HG02938 (cell line): ENCODE measurements around the gene ALG3.
"Not testable (repeated sequence)": the region's sequence is repeated elsewhere in the genome, so short reads cannot be mapped to it uniquely, and the experiment has no call there.

Source experiments
- ATAC-seq: cut with Tn5 transposase; IDR thresholded peaks from one replicate; pipeline ENCODE4 v1.9.1; 2021; ENCODE audit warnings: mild to moderate bottlenecking, moderate library complexity; ENCODE audit not compliant: unreplicated experiment

The ALG3 gene

DNA sequence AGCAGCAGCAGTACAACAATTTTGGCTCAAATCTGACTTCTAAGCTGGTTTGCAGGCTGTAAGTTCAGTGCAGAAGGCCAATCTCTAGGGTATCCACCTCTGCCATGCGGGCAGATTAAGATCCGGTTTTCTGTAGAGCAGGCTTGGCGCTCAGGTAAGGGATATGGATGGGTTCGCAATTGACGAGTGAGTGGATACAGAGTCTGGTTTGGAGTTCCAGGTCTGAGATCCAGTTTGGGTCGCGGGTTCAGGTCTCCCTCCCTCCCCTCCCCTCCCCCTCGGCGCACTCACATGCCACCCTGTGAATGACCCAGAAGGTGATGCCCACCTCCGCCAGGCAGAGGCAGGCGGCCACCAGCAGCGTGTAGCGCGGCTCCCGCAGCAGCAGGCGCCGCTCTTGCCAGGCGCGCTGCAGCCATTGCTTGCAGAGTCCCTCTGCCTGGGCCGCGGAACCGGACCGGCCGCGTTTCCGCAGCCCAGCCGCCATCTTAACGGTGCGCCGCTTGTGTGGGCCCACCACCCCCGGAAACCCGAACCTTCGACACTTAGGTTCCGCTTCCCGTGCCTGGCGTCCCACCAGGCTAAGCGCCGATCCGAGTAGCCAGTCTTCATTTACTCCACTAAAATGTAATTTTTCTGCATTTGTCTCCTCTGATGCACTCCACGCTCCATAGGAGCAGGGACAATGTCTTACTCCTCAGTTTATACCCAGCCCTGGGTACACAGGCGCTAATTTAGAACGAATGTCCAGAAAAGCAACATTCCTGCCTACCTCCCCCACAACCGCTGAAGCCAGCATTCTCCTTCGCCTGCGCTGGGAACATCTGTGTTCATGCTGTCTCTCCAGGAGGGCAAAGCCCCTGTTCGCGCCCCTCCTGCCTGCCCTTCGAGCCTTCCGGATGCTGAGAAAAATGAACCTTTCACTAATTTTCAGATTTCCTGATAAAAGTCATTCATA, at the start of gene ALG3:
TSS of gene ALG3 (minus strand) at position 509 of the 958 bp plus-strand sequence. CDS start at position 487, 22 bp downstream.
- peak; percentile 36 for ATAC-seq

DNA sequence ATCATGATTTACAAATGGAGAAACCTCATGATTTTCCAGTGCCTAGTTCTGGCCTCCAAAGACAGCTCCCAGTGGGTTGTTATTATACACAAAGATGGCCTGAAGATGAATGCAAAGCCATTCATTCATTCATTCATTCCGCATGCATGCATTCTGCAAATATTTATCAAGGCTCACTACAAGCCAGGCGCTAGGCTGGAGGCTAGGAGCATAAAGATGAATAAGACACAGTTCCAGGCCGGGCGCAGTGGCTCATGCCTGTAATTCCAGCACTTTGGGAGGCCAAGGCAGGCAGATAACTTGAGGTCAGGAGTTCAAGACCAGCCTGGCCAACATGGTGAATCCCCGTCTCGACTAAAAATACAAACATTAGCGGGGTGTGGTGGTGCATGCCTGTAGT, 47.9 kb upstream of the ALG3 start:
- no peak for ATAC-seq

DNA sequence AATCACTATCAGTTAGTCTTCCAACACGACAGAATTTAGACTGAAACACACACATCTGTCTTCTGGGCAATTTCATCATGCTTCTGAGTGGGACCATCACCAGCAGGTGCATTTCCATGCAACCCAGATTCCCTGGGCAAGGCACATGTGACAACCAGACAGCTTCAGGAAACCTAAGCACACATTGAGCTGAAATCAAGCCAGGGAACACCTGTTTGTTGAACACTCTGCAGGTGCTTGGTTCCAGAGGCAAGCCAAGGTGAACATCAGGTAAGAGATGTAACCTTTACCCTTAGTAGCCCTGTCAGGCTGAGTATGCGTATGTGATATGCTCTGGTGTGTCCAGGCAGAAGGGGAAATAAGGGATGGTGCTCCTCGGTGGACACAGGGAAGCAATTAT, 47.0 kb upstream of the ALG3 start:
- ATAC-seq = no peak

DNA sequence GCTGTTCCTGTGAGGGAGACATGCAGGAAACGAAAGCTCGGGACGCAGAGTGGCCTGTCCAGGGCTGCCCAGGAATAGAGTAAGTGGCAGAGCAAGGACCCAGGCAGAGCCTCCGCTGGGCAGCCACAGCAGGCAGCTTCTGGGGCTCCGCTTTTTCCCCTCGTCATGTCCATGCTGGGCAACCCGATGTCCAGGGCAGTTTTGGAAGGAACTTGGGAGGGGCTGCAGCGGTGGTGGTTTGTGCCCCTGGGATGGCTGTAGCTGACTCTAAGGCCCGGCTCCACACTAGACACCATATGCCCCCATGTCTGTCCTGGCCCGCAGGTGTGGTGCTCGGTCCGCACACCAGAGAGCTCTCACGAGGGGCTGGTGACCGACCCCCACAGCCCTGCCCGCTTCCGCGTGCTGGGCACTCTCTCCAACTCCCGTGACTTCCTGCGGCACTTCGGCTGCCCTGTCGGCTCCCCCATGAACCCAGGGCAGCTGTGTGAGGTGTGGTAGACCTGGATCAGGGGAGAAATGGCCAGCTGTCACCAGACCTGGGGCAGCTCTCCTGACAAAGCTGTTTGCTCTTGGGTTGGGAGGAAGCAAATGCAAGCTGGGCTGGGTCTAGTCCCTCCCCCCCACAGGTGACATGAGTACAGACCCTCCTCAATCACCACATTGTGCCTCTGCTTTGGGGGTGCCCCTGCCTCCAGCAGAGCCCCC, 43.1 kb upstream of the ALG3 start:
- no peak for ATAC-seq

DNA sequence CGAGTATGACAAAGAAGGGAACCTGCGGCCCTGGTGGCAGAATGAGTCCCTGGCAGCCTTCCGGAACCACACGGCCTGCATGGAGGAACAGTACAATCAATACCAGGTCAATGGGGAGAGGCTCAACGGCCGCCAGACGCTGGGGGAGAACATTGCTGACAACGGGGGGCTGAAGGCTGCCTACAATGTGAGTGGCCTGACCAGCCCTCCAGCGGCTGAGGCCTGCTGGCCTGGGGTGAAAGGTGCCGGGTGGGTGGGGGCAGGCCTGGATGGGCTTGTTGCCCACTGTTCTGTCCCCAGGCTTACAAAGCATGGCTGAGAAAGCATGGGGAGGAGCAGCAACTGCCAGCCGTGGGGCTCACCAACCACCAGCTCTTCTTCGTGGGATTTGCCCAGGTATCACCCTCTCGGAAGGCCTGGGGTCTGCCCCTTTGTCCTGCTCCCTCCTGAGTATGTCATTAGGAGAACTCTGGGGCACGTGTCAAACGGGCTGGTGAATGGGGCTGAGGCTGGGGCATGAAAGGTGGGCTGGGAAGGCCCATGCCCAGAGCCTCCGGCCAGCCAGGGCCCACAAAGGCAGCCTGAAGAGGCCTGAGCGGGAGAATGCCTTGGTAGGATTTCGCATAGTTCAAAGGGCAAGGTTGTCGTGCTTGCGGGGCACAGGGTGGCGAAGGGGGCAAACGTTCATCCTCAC, 42.4 kb upstream of the ALG3 start:
- no peak for ATAC-seq

DNA sequence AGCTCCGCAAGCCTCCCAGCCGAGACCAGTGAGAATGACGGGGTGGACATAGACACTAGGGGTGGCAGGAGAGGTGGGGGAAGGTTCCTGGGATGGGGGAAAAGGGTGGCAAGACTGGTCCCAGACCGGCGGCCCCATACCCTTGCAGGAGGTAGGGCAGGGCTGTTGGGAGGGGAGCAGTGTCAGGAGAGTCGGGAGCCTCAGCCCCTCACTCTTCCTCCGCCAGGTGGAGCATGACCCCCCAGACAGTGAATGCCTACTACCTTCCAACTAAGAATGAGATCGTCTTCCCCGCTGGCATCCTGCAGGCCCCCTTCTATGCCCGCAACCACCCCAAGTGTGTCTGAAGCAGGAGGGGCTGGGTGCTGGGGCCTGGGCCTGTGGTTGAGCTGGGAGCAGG, 41.6 kb upstream of the ALG3 start:
- ATAC-seq = no peak

DNA sequence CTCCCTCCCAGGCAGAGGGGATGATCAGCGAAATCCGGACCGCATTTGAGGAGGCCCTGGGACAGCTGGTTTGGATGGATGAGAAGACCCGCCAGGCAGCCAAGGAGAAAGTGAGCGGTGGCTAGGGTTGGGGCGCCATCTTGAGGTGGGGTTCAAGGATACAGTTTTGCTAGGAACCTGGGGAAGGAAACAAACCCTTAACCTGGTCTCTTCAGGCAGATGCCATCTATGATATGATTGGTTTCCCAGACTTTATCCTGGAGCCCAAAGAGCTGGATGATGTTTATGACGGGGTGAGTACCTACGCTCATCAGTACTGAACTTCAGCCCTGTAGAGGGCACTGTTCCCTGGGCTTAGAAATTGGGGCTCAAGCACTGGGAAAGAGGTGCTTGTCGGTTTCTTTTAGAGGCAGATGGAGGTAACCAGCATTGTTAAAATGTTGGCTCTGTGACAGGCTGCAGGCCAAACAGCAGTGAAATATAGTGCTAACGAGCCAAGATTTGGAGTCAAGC, 40.7 kb upstream of the ALG3 start:
- ATAC-seq = no peak

DNA sequence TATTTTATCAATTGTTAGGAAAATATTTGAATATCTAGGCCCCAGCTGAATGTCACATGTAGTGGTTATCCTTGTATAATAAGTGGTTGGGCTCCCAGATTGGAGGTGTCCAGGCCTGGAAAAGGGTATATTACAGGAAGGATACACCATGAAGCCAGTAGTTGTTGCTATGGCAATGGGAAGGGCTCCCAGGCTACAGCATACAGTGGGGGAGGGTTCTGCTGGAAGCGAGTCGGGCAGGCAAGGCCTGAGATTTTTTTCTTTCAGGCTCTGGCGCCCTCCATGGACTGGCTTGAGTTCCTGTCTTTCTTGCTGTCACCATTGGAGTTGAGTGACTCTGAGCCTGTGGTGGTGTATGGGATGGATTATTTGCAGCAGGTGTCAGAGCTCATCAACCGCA, 35.9 kb upstream of the ALG3 start:
- no peak for ATAC-seq

DNA sequence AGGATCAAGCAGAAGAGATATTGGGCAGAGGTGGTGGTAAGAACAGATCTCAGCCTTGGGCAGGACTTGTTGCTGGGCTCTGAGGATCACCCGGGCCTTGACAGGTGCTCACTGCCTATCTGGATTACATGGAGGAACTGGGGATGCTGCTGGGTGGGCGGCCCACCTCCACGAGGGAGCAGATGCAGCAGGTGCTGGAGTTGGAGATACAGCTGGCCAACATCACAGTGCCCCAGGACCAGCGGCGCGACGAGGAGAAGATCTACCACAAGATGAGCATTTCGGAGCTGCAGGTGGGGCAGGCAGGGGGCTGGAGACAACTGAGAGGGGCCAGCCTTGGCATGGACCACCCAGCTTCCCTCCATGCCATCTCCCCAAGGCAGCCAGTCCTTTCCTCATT, 34.9 kb upstream of the ALG3 start:
- no peak for ATAC-seq

DNA sequence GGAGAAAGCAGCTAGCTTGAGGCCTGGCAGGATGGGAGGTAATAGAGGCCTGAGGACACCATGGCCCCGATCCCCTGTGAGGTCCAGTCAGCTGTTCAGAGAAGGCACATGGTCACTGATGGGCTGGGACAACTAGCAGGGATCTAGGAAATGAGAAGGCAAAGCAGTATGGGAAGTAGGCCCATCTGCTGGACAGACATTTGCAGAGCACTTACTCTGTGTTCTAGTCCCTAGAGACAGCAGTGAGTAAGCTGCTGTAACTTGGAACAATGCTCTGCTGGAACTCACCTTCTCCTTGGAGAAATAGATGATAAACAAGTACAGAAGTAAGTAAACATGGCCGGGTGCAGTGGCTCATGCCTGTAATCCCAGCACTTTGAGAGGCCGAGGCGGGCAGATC, 34.2 kb upstream of the ALG3 start:
- no peak for ATAC-seq

DNA sequence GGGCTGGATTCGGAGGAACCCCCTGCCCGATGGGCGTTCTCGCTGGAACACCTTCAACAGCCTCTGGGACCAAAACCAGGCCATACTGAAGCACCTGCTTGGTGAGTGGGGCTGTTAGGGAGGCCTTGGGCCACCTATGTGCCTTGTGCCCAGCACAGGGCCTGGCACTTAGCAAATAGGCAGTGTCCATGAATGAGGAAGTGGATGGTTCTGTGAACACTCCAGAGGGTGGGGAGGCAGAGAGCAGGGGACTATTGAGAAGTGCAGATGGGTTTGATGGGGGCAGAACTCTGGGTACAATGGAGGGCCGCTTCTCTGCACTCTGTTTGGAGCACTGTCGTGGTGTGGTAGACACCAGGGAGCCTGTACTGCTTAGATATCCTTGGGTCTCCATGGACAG, 28.6 kb upstream of the ALG3 start:
- ATAC-seq = no peak

DNA sequence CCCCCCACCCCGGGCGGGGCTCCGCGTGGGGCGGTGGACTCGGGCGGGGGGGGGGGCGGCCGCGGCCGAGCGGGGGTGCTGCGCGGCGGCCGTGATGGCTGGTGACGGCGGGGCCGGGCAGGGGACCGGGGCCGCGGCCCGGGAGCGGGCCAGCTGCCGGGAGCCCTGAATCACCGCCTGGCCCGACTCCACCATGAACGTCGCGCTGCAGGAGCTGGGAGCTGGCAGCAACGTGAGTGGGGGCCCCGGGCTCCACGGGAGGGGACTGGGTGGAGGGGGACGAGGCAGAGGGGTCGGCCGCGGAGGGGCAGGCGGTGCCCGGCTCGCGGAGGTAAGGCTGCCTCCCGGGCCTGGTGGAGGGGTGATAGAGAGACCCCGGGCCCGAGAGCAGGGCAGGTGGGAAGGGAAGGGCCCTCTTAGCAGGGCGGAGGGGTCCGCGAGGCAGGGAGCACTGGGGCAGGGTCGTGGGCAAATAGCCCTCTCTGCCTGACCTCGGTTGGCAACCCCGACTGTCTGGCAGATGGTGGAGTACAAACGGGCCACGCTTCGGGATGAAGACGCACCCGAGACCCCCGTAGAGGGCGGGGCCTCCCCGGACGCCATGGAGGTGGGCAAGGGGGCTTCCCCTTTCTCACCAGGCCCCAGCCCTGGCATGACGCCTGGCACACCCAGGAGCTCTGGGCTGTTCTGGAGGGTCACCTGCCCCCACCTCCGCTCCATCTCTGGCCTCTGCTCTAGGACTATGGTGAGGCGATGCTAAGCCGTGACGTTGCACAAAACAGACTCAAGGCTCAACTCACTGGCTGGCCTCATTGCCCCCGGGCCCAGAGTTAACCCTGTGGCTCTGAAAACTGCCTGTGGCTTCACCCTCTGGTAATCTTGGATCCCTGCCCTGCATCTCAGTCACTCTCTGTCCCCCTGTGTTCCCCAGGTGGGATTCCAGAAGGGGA, 27.5 kb upstream of the ALG3 start, which contains the start of gene ECE2:
TSS of gene ECE2 (plus strand) at position 62 of the 950 bp plus-strand sequence. CDS start at position 194, 132 bp downstream.
- ATAC-seq = no peak

DNA sequence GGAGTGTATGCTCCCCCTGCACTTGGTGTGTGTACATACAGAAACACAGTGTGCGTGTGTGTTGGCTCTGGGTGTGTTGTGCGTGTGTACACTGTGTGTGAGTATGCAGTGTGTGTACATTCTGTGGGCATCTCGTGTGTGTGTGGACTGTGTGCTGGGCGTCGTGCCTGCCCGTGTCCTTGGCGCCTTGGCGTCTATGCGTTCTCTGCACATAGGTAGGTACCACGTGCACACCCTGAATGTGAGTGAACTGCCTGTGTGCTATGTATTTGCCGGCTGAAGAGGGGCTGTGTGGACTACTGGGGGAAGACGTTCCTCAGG, 26.6 kb upstream of the ALG3 start:
- no peak for ATAC-seq

DNA sequence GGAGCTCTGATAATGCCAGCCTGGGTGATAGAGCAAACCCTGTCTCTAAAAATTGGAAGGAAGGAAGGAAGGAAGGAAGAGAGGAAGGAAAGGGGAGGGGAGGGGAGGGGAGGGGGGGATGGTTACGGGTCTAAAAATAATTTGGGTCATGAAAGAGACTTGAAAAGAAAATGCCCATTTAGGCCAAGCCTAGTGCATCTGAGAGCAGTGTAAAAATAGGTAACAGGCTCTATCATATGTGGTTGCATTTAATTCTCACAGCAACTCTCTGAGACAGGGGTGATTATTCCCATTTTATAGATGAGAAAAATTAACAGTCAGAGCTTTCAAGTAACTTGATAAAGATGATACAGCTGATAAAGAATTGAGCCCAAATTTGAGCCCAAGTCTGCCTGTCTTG, 23.5 kb upstream of the ALG3 start:
- no peak for ATAC-seq

DNA sequence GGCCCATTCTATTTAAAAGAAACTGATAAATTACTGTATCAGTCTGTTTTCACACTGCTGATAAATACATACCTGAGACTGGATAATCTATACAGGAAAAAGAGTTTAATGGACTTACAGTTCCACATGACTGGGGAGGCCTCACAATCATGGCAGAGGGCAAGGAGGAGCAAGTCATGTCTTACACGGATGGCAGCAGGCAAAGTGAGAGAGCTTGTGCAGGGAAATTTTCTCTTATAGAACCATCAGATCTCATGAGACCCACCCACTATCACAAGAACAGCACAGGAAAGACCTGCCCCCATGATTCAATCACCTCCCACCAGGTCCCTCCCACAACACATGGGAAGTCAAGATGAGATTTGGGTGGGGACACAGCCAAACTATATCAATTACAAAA, 18.5 kb upstream of the ALG3 start:
- not testable (repeated sequence) for ATAC-seq

DNA sequence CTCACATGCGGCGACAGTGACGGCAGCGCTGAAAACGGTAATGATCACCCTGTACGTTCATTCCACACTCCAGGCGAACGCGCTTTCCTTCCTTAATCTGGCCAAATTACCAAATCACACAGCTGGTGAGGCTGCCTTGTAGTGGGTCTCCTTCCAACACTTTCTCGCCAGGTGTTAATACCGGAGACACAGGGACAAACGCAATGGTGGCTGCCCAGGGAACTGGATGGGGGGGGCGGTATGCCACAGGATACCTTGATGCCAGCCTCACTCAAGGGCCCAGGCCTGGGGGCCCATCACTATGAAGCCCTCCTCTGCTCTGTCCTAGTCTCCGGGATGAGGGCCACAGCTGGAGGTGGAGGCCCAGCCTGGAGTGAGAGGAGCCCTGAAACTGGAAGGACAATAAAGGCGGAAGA, 14.0 kb upstream of the ALG3 start:
- ATAC-seq = no peak

DNA sequence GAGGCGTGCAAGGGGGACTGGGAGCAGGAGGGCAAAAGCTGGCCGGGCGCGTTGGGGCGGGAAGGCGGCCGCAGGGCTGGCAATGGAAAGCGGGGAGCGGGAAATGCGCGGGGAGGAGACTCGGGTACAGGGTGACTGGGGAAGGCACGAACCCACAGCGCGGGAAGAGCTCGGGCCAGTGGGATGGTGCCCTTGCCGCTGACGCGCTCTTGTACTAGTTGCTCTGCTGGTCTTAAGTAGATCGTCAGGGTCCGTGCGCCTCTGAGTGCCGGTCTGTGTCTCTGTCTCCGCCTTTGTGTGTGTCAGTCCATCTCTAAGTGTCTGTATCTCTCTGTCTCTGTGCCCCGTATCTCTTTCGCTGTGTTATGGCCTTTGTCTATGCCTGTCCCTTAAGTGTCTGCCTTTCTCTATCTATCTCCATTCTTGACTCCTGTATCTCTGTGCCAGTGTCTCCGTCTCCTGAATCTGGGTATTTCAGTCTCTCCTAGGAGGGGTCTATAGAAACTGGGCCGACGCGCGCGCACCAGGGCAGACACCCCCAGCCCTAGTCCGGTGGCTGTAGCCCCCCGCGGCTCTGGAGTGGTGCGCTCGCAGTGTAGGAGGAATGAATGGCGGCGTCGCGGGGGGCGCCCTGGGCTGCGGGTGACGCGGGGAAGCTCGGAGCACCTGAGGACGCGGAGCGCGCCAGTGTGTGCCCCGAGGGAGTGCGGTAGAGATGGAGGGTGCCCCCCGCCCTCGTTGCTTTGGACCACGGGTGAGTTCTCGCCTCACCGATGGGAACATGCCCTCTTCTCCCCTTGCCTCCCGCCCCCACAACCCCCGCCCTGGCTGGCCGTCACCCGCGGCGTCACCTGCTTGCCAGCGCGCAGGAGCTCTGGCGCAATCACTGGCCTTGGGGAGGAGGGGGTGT, 13.3 kb upstream of the ALG3 start:
- ATAC-seq = no peak

DNA sequence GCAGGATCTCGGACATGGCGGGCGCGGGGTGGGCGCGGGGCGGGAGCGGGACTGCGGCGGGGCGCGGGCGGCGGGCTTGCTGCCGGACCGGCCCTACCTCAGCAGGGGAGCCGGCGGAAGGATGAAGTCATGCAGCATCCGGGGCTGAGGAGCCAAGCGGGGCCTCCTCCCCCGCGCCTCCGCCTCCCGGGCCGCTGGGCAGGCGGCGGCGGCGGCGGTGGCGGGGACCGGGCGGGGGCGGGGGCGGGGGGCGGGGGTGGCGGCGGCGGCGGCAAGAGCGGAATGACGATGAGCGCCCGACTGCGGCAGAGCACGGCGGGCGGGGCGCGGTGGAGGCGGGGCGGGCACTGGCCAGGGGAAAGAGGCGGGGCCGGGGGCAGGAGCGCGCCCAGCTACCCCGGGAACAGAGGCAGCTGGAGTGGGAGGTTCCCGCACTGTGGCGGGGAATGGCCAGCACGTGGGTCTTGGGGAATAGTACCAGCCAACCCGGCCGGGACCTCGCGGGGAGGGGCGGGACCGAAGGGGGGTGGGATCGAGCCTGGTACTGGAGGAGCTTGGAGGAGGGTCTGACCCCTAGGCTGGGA, 12.6 kb upstream of the ALG3 start, which contains the start of gene CAMK2N2:
TSS of gene CAMK2N2 (minus strand) at position 284 of the 584 bp plus-strand sequence. CDS start at position 16, 268 bp downstream.
- ATAC-seq = no peak
